ENCODE results near the gene POLL. TPM values are rescaled to one million over a fixed set of nuclear protein-coding genes. Genes with fewer than 3 reads are reported as not detected.
A peak's percentile ranks its signal among the peaks of the same experiment; 100 is the strongest.

POLL gene
- total RNA-seq, 1 experiment from 2014 or later: 27.2 TPM

DNA sequence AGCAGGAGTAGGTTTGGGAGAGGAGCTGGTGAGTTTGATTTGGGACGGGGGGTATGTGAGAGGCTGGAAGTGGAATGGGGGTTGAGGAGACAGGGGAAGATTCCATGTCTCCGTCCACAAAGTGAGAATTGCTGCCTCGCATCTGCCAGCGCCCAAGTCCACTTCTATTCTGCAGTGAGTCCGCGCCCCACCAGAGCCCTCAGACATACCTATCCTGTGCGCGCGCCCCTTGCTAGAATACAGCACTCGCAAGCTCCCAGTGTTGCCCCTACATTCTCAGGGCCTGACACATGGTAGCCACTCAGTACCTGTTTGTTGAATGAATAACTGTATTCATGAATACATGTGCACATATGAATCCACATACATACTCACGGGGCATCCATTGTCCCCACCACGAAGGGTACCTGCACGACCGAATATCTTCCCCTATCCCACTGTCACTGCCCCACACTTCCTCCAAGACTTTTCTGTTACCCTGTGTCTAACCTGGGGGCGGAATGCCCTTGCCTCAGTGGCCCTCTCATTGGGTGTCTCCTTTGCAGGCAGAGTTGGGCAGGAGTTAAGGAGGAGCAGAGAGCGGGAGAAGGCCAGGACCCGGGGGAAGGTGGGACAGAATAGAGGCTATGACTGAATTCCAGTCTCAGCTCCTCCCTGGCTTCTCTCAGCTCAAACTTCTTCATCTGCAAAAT, 19.9 kb downstream of the POLL start:
- intact Hi-C loops (cut with micrococcal nuclease; ENCODE audit: unreplicated experiment): no loop called here
- BruUV-seq (replicated peaks): no TSS peak
- H3K9me3 ChIP-seq (ENCODE audit: low read depth, low read length, poor library complexity, severe bottlenecking): peaks cover 7% of the 10 kb centered on the region

DNA sequence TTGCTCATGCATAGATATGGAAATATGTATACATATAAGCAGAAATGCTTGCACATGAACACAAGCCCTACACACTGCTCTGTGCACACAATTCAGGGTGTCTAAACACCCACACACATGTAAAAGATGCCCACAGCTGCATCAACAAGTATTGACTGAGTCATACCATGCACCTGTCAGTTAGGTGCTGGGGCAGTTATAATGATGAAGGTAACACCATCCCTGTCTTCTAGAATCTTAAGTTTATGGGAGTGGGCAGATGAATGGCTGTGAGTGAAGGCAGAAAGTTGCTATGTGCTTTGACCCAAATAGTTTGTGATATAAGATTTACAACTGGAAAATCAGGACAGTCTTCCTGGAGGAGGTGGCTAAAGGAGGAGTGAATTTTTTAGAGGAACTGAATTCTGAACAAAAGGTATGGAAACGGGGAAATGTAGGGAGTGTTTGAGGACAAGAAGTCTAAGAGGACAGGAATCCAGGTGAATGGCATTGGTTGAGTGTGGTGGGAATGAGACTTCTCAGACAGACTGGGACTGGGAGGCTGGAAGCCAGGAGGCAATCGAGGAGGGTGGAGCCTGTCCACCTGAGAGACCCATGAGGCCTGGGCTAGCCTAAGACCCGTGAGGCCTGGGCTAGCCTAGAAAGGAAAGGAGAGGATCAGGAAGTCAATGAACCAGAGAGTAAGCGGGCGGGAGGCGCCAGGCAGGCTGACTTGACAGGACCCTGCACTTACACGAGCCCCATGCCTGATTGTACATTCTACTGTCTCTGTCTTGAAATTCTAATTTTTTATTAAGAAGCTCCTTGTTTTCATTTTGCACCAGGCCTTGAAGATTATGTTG, 20.7 kb downstream of the POLL start:
- Histone ChIP-seq H3K9me3 (ENCODE audit: low read depth, low read length, poor library complexity, severe bottlenecking) (no peaks in the 10 kb centered on the region), H3K4me3 (ENCODE audit: low read depth, low read length, poor library complexity, severe bottlenecking) (no peak overlapping the region), H3K4me1 (ENCODE audit: insufficient read depth, low read length, poor library complexity, severe bottlenecking) (peaks cover 15% of the 10 kb centered on the region), H3K27ac (ENCODE audit: low read depth, low read length, poor library complexity, severe bottlenecking) (no peak overlapping the region), H3K36me3 (ENCODE audit: insufficient read depth, low read length, poor library complexity, severe bottlenecking) (no peaks in the 10 kb centered on the region), H3K27me3 (replicated peaks; ENCODE audit: insufficient read depth, low read depth, low read length, poor library complexity) (peaks cover 6% of the 10 kb centered on the region)
- ChIA-PET CTCF (no interaction called here), POLR2A (ENCODE audit: low non-redundant PET) (no interaction called here)
- BruUV-seq (replicated peaks): no TSS peak
- intact Hi-C loops (cut with micrococcal nuclease; ENCODE audit: unreplicated experiment): no loop called here
- no peak for DNase-seq (ENCODE audit: low spot score)
- TF ChIP-seq, protein P1, sequence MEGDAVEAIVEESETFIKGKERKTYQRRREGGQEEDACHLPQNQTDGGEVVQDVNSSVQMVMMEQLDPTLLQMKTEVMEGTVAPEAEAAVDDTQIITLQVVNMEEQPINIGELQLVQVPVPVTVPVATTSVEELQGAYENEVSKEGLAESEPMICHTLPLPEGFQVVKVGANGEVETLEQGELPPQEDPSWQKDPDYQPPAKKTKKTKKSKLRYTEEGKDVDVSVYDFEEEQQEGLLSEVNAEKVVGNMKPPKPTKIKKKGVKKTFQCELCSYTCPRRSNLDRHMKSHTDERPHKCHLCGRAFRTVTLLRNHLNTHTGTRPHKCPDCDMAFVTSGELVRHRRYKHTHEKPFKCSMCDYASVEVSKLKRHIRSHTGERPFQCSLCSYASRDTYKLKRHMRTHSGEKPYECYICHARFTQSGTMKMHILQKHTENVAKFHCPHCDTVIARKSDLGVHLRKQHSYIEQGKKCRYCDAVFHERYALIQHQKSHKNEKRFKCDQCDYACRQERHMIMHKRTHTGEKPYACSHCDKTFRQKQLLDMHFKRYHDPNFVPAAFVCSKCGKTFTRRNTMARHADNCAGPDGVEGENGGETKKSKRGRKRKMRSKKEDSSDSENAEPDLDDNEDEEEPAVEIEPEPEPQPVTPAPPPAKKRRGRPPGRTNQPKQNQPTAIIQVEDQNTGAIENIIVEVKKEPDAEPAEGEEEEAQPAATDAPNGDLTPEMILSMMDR (conservative IDR thresholded peaks at IDR 0.05; ENCODE audit: low read depth, low read length): no peak
- TF ChIP-seq EZH2 (IDR thresholded peaks at IDR 0.05; ENCODE audit: borderline replicate concordance, low read depth, low read length, poor library complexity, severe bottlenecking): no peak

More for the DNA sequence above, 19.9 kb downstream of the POLL start:
- H3K4me3 ChIP-seq (ENCODE audit: low read depth, low read length, poor library complexity, severe bottlenecking): no peak overlapping the region
- TF ChIP-seq, protein P1 (conservative IDR thresholded peaks at IDR 0.05; ENCODE audit: low read depth, low read length): no peak
- TF ChIP-seq EZH2 (IDR thresholded peaks at IDR 0.05; ENCODE audit: borderline replicate concordance, low read depth, low read length, poor library complexity, severe bottlenecking): no peak
- POLR2A ChIA-PET (ENCODE audit: low non-redundant PET): no interaction called here
- H3K4me1 ChIP-seq (ENCODE audit: insufficient read depth, low read length, poor library complexity, severe bottlenecking): peaks cover 15% of the 10 kb centered on the region
- no peaks in the 10 kb centered on the region for H3K36me3 ChIP-seq (ENCODE audit: insufficient read depth, low read length, poor library complexity, severe bottlenecking)
- H3K27ac ChIP-seq (ENCODE audit: low read depth, low read length, poor library complexity, severe bottlenecking): no peak overlapping the region
- no peak for DNase-seq (ENCODE audit: low spot score)
- CTCF ChIA-PET: interaction anchor here (0.6 kb wide), 1 partner anchor 47 kb away, joined by 5 read pairs; no protein-coding TSS in a partner anchor
- H3K27me3 ChIP-seq (replicated peaks; ENCODE audit: insufficient read depth, low read depth, low read length, poor library complexity): peaks cover 6% of the 10 kb centered on the region

DNA sequence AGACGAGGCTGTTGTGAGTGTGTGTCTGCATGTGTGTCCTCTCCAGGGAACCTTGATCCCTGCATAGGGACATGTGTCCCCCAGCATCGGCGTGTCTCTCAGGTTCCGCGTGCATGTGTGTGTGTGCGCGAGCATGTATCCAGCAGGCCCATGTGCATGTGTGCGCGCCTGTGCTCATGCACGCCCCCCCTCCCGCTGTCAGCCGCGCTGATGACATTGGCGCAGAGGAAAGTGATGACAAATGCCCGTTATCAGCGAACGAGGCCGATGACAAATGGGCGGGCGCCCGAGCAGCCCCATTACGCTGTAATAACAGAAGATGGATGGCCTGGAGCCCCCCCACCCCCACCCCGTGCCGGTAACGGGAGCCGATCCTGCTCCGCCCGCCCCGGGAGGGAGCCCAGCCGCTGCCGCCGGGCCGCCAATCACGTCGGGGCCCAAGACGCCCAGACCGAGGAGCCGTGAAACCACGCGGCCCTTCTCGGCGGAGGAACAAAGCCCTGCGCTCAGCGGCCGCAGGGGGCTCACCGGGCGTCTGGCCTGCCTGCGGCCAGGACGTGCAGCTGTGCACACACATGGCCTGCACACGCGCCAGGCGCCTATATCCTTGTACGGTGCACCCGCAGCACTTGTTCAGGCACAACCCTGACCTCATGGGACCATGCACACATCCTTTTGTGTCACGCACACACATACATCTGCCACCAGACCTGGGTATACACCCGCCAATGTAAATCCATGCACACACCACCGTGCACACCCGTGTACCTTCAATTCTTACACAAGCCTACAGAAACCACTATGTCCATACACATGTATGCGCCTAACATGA, 21.5 kb downstream of the POLL start:
- DNase-seq (ENCODE audit: low spot score): peak; percentile 39

More for the DNA sequence above, 21.5 kb downstream of the POLL start:
- no peaks in the 10 kb centered on the region for H3K9me3 ChIP-seq (ENCODE audit: low read depth, low read length, poor library complexity, severe bottlenecking)
- POLR2A ChIA-PET (ENCODE audit: low non-redundant PET): no interaction called here
- intact Hi-C loops (cut with micrococcal nuclease; ENCODE audit: unreplicated experiment): no loop called here
- H3K4me1 ChIP-seq (ENCODE audit: insufficient read depth, low read length, poor library complexity, severe bottlenecking): peaks cover 15% of the 10 kb centered on the region
- no peak for TF ChIP-seq EZH2 (IDR thresholded peaks at IDR 0.05; ENCODE audit: borderline replicate concordance, low read depth, low read length, poor library complexity, severe bottlenecking)
- TF ChIP-seq, protein P1 (conservative IDR thresholded peaks at IDR 0.05; ENCODE audit: low read depth, low read length): no peak
- H3K27me3 ChIP-seq (replicated peaks; ENCODE audit: insufficient read depth, low read depth, low read length, poor library complexity): peaks cover 6% of the 10 kb centered on the region
- CTCF ChIA-PET: no interaction called here
- no peaks in the 10 kb centered on the region for H3K36me3 ChIP-seq (ENCODE audit: insufficient read depth, low read length, poor library complexity, severe bottlenecking)
- BruUV-seq (replicated peaks): no TSS peak
- H3K27ac ChIP-seq (ENCODE audit: low read depth, low read length, poor library complexity, severe bottlenecking): no peak overlapping the region
- H3K4me3 ChIP-seq (ENCODE audit: low read depth, low read length, poor library complexity, severe bottlenecking): no peak overlapping the region
